OCI-LY7 (cell line): ENCODE results near the gene CFAP20. TPM values are rescaled to one million over a fixed set of nuclear protein-coding genes. Genes with fewer than 3 reads are reported as not detected.
A peak's percentile ranks its signal among the peaks of the same experiment; 100 is the strongest.

Experiments used
- BruUV-seq: library from RNA; stranded (reverse); fragments of 400-500 nt; replicated peaks from 2 replicates; lab custom pipeline; 2021; lab: Mats Ljungman, UMichigan
- CTCF ChIA-PET: fragments of 300-600 bp; sonication (Branson Sonifier 250); formaldehyde crosslinking; loops from one replicate; lab custom pipeline; 2022; ENCODE audit warnings: antibody characterized with exemption; ENCODE audit not compliant: unreplicated experiment; lab: Charles Lee
- POLR2A ChIA-PET: fragments of 300-600 bp; sonication (Branson Sonifier 250); formaldehyde crosslinking; loops from one replicate; lab custom pipeline; 2022; ENCODE audit warnings: antibody characterized with exemption; lab: Charles Lee
- DNase-seq: peaks from one replicate; pipeline ENCODE4 v3.0.0-alpha.2; 2015; ENCODE audit warnings: low spot score
- H2AFZ ChIP-seq: fragments of 200-600 bp; sonication (generic), shearing (Covaris generic); 2 replicates; pipeline ENCODE4 v1.6.1; 2014; ENCODE audit warnings: mild to moderate bottlenecking, antibody characterized with exemption, low read length, moderate library complexity
- H3K27ac ChIP-seq: fragments of 200-600 bp; sonication (generic); 2 replicates; pipeline ENCODE4 v1.5.1; 2014; ENCODE audit warnings: mixed run types, low read depth, mild to moderate bottlenecking, moderate library complexity, low read length, inconsistent platforms; ENCODE audit not compliant: poor library complexity, severe bottlenecking
- H3K36me3 ChIP-seq: fragments of 200-600 bp; sonication (generic); 2 replicates; pipeline ENCODE4 v1.6.1; 2014; ENCODE audit warnings: mild to moderate bottlenecking, antibody characterized with exemption, low read length, moderate library complexity, mixed read lengths; ENCODE audit not compliant: insufficient read depth
- H3K4me1 ChIP-seq: fragments of 200-600 bp; sonication (generic); 2 replicates; pipeline ENCODE4 v1.5.1; 2014; ENCODE audit warnings: mild to moderate bottlenecking, low read length; ENCODE audit not compliant: insufficient read depth, poor library complexity, severe bottlenecking
- H3K4me2 ChIP-seq: fragments of 200-600 bp; sonication (generic); 2 replicates; pipeline ENCODE4 v1.6.1; 2014; ENCODE audit warnings: mild to moderate bottlenecking, low read length
- H3K4me3 ChIP-seq: fragments of 200-600 bp; sonication (generic); 2 replicates; pipeline ENCODE4 v1.5.1; 2014; ENCODE audit warnings: mild to moderate bottlenecking, low read depth, low read length; ENCODE audit not compliant: poor library complexity, severe bottlenecking
- H3K79me2 ChIP-seq: fragments of 200-600 bp; sonication (generic); 2 replicates; pipeline ENCODE4 v1.6.1; 2016; ENCODE audit warnings: low read depth, mild to moderate bottlenecking, low read length, moderate library complexity, mixed read lengths; ENCODE audit not compliant: insufficient read depth
- H3K9me2 ChIP-seq: fragments of 200-600 bp; sonication (generic); 2 replicates; pipeline ENCODE4 v1.6.1; 2016; ENCODE audit warnings: mild to moderate bottlenecking, low read length, mixed read lengths; ENCODE audit not compliant: insufficient read depth
- H3K9me3 ChIP-seq: fragments of 200-600 bp; sonication (generic); 2 replicates; pipeline ENCODE4 v1.6.1; 2014; ENCODE audit warnings: mild to moderate bottlenecking, mixed run types, low read length, mixed read lengths
- H4K20me1 ChIP-seq: fragments of 200-600 bp; sonication (generic); 2 replicates; pipeline ENCODE4 v1.6.1; 2014; ENCODE audit warnings: mild to moderate bottlenecking, antibody characterized with exemption, low read length, moderate library complexity, mixed read lengths; ENCODE audit not compliant: insufficient read depth
- EZH2phosphoT487 ChIP-seq: fragments of 200-600 bp; sonication (generic); IDR thresholded peaks from 2 replicates; pipeline ENCODE4 v1.6.1; 2018; ENCODE audit warnings: low read depth, borderline replicate concordance, mild to moderate bottlenecking, mixed run types, antibody characterized with exemption, low read length, moderate library complexity, mixed read lengths
- intact Hi-C: fragments of 100-400 bp; cut with micrococcal nuclease; formaldehyde crosslinking; loops from one replicate; pipeline ENCODE4 v1.10.0; 2022; ENCODE audit not compliant: unreplicated experiment
- total RNA-seq, 2 experiments: library from RNA; depleted of rRNA in 1 of 2; stranded (reverse); fragments of >200 nt in 1 of 2; shearing (Covaris generic) in 1 of 2; gene quantifications; 2 replicates each; pipeline ENCODE4 v1.2.3, GENCODE V29; 2014 to 2022
- TF ChIP-seq, protein P1 (sequence below): fragments of 200-600 bp; sonication (generic); conservative IDR thresholded peaks from 2 replicates; pipeline ENCODE4 v1.5.1; 2014; ENCODE audit warnings: mild to moderate bottlenecking, antibody characterized with exemption, low read length, moderate library complexity, mixed read lengths

The CFAP20 gene
- total RNA-seq, 2 experiments from 2014 or later: 46.4 to 89.2 TPM

- Histone ChIP-seq H3K4me3 (peak overlapping the region; percentile 99), H4K20me1 (peaks cover 39% of the 10 kb centered on the region), H3K4me2 (peak overlapping the region; percentile 97), H3K4me1 (peaks cover 35% of the 10 kb centered on the region), H3K9me3 (no peaks in the 10 kb centered on the region), H3K36me3 (0 out of 2 replicates have a peak, but pooled peaks cover 4% of the 10 kb centered on the region), H3K9me2 (no peaks in the 10 kb centered on the region), H3K27ac (peak overlapping the region; percentile 19), H3K79me2 (peaks cover 54% of the 10 kb centered on the region), H2AFZ (no peak overlapping the region)
- TF ChIP-seq, protein P1, sequence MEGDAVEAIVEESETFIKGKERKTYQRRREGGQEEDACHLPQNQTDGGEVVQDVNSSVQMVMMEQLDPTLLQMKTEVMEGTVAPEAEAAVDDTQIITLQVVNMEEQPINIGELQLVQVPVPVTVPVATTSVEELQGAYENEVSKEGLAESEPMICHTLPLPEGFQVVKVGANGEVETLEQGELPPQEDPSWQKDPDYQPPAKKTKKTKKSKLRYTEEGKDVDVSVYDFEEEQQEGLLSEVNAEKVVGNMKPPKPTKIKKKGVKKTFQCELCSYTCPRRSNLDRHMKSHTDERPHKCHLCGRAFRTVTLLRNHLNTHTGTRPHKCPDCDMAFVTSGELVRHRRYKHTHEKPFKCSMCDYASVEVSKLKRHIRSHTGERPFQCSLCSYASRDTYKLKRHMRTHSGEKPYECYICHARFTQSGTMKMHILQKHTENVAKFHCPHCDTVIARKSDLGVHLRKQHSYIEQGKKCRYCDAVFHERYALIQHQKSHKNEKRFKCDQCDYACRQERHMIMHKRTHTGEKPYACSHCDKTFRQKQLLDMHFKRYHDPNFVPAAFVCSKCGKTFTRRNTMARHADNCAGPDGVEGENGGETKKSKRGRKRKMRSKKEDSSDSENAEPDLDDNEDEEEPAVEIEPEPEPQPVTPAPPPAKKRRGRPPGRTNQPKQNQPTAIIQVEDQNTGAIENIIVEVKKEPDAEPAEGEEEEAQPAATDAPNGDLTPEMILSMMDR: no peak; the same call in 1 of the 2 replicates
- no peak for TF ChIP-seq EZH2phosphoT487
- intact Hi-C loops: loop anchor here (2.0 to 5.0 kb wide), 3 partner anchors 69 to 230 kb away; partner anchors contain the start of genes USB1 and ZNF319
- DNase-seq: peak; percentile 28
- CTCF ChIA-PET: no interaction called here
- no TSS peak for BruUV-seq
- POLR2A ChIA-PET: interaction anchor here (0.5 to 1.3 kb wide), 6 partner anchors 9 to 111 kb away, joined by 3 to 5 read pairs (median 3); no protein-coding TSS in a partner anchor
Measured at GRCh38 chr16:58127634-58128033, 1.5 kb downstream of the CFAP20 start.

- Histone ChIP-seq H3K4me3 (peak overlapping the region; percentile 99), H3K4me2 (peak overlapping the region; percentile 97), H3K4me1 (peaks cover 36% of the 10 kb centered on the region), H3K9me3 (no peaks in the 10 kb centered on the region), H3K9me2 (no peaks in the 10 kb centered on the region), H3K79me2 (peaks cover 59% of the 10 kb centered on the region), H2AFZ (no peak overlapping the region), H3K36me3 (0 out of 2 replicates have a peak, but pooled peaks cover 4% of the 10 kb centered on the region), H4K20me1 (peaks cover 39% of the 10 kb centered on the region), H3K27ac (peak overlapping the region; percentile 19)
- DNase-seq: peak; percentile 56
- TF ChIP-seq, protein P1: peak; percentile 79
- TF ChIP-seq EZH2phosphoT487: no peak
- CTCF ChIA-PET: interaction anchor here (1.0 kb wide), 1 partner anchor 9 kb away, joined by 3 read pairs; no protein-coding TSS in a partner anchor
- POLR2A ChIA-PET: interaction anchor here (0.5 to 1.3 kb wide), 5 partner anchors 9 to 112 kb away, joined by 3 to 5 read pairs (median 3); no protein-coding TSS in a partner anchor
- intact Hi-C loops: loop anchor here (5.0 kb wide), 1 partner anchor 230 kb away; no protein-coding TSS in a partner anchor
- BruUV-seq: TSS peak; percentile 63
Measured at GRCh38 chr16:58127033-58127556, 2.1 kb downstream of the CFAP20 start.
